Endothelial cell (in vitro differentiated cells): ENCODE measurements around the gene SLC26A5. TPM values are rescaled to one million over a fixed set of nuclear protein-coding genes. Genes with fewer than 3 reads are reported as not detected.
A peak's percentile ranks its signal among the peaks of the same experiment; 100 is the strongest.

Experiments used
- DNase-seq: peaks from one replicate; pipeline ENCODE4 v3.0.0; 2021; ENCODE audit warnings: low spot score
- H3K27ac Mint-ChIP-seq: one replicate; pipeline ENCODE4 v1.8.0; 2021; ENCODE audit warnings: mixed read lengths, inconsistent platforms; ENCODE audit not compliant: unreplicated experiment
- H3K27me3 Mint-ChIP-seq: one replicate; pipeline ENCODE4 v1.8.0; 2021; ENCODE audit warnings: mild to moderate bottlenecking, moderate library complexity, mixed read lengths, inconsistent platforms; ENCODE audit not compliant: unreplicated experiment
- H3K36me3 Mint-ChIP-seq: one replicate; pipeline ENCODE4 v1.8.0; 2021; ENCODE audit warnings: mild to moderate bottlenecking, low read depth, mixed read lengths, inconsistent platforms; ENCODE audit not compliant: unreplicated experiment
- H3K4me1 Mint-ChIP-seq: one replicate; pipeline ENCODE4 v1.8.0; 2021; ENCODE audit warnings: mild to moderate bottlenecking, mixed read lengths, inconsistent platforms; ENCODE audit not compliant: unreplicated experiment
- H3K4me3 Mint-ChIP-seq: one replicate; pipeline ENCODE4 v1.8.0; 2021; ENCODE audit warnings: mild to moderate bottlenecking, mixed read lengths, inconsistent platforms; ENCODE audit not compliant: unreplicated experiment
- H3K9me3 Mint-ChIP-seq: one replicate; pipeline ENCODE4 v1.8.0; 2021; ENCODE audit warnings: mixed read lengths, inconsistent platforms; ENCODE audit not compliant: unreplicated experiment
- total RNA-seq: library from RNA; stranded (reverse); fragmentation: NEBNext Ultra II Directional; extraction: Animal tissue kit (Norgen Biotek cat#: 25700); gene quantifications from one replicate; pipeline ENCODE4 v1.2.1, GENCODE V29; 2021; ENCODE audit not compliant: unreplicated experiment
- TF ChIP-seq, protein P1 (sequence below): fragments of 200-600 bp; sonication (generic); IDR thresholded peaks from one replicate; pipeline ENCODE4 v1.5.0; 2021; ENCODE audit warnings: antibody characterized with exemption; ENCODE audit not compliant: unreplicated experiment

Gene SLC26A5
- total RNA-seq, 1 donor from 2014 or later, result 3.0 TPM

DNA sequence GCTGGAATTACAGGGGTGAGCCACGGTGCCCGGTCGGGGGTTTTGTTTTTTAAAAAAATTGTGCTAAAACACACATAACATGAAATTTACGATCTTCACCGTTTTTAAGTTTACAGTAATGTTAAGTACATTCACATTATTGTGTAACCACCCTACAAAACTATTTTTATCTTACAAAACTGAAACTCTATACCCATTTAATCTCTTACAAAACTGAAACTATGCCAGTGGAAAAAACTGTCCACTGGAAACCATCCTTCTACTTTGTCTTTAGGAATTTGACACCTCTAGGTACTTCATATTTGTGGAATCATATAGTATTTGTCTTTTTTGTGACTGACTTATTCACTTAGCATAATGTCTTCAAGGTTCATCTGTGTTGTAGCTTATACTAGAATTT is 99.6 kb downstream of the SLC26A5 start:
- TF ChIP-seq, protein P1, sequence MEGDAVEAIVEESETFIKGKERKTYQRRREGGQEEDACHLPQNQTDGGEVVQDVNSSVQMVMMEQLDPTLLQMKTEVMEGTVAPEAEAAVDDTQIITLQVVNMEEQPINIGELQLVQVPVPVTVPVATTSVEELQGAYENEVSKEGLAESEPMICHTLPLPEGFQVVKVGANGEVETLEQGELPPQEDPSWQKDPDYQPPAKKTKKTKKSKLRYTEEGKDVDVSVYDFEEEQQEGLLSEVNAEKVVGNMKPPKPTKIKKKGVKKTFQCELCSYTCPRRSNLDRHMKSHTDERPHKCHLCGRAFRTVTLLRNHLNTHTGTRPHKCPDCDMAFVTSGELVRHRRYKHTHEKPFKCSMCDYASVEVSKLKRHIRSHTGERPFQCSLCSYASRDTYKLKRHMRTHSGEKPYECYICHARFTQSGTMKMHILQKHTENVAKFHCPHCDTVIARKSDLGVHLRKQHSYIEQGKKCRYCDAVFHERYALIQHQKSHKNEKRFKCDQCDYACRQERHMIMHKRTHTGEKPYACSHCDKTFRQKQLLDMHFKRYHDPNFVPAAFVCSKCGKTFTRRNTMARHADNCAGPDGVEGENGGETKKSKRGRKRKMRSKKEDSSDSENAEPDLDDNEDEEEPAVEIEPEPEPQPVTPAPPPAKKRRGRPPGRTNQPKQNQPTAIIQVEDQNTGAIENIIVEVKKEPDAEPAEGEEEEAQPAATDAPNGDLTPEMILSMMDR, result no peak
- Mint-ChIP-seq H3K4me3 (no peak overlapping the region), H3K9me3 (no peaks in the 10 kb centered on the region), H3K4me1 (peaks cover 46% of the 10 kb centered on the region), H3K36me3 (peaks cover 12% of the 10 kb centered on the region), H3K27ac (no peak overlapping the region), H3K27me3 (peaks cover 3% of the 10 kb centered on the region)
- DNase-seq, result no peak

DNA sequence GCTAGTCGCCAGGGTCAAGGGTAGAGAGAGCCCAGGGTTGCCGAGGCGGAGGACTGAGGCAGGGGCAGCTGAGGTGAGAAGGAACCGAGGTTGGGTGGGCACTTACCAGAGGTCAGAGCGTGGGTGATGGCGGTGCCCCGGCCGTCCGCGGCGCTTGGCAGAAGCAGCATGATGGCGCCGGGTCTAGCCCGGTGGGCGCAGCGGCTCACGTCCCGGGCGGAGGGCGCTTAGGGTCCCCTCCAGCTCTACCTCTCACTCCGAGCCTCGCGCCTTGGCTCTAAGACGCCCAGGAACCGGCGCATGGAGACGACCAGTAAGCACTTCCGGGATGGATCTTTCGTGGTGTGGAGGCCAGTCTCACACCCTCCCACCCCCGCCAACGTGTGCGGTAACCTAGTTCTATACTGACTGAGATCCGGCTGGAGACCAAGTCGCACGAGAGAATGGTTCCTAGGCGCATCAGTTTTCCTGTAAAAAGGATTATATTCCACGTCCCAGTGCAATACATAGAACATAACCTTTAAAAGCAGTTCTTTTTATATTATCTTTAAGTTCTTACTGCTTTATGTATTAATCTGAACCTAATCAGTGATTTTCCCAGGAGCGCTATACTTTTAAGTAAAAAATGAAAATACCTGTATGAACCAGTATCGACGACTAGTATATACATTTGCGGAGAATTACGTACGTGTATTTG is 101.4 kb downstream of the SLC26A5 start, which contains the start of gene DNAJC2:
TSS of gene DNAJC2 (minus strand) at position 315 of the 697 bp plus-strand sequence. CDS start at position 170, 145 bp downstream.
- peaks cover 45% of the 10 kb centered on the region for H3K4me1 Mint-ChIP-seq
- no peaks in the 10 kb centered on the region for H3K9me3 Mint-ChIP-seq
- H3K36me3 Mint-ChIP-seq, result peaks cover 30% of the 10 kb centered on the region
- peaks cover 3% of the 10 kb centered on the region for H3K27me3 Mint-ChIP-seq
- TF ChIP-seq, protein P1, result no peak
- DNase-seq, result peak; percentile 68
- H3K27ac Mint-ChIP-seq, result peak within 1 kb of the TSS; percentile 95
- H3K4me3 Mint-ChIP-seq, result peak within 1 kb of the TSS; percentile 99

DNA sequence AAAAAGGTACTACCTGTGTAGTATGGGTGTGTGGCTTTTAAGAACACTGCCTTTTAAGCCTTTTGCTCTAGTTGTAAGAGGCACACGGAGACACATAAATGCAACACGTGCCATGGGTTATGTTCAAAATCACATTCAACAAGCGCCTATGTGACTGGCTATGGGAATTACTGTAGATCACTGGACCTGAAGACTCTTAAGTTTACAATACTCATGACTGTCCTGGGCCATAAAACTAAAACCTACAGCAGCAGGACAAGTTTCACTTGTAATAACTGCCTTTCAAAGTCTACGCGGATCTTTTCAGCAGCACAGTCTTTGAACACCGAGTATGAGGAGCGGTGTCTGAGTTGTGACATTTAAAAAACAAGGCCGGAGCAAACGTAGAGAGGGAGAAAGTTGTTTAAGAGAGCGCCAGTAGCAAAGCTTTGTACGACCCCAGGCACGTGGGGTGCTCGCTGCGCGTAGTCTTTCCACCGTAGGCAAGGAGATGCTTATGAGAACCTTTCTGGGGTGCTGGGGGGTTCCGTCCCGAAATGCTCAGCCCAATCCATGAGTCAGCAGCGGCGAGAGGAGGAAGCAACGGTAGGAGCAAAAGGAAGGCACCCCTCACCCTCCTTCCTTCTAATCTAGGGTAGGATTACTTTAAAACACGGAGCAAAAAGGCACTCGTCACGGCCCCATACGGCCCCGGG is 102.1 kb downstream of the SLC26A5 start:
- H3K9me3 Mint-ChIP-seq, result no peaks in the 10 kb centered on the region
- DNase-seq, result no peak

DNA sequence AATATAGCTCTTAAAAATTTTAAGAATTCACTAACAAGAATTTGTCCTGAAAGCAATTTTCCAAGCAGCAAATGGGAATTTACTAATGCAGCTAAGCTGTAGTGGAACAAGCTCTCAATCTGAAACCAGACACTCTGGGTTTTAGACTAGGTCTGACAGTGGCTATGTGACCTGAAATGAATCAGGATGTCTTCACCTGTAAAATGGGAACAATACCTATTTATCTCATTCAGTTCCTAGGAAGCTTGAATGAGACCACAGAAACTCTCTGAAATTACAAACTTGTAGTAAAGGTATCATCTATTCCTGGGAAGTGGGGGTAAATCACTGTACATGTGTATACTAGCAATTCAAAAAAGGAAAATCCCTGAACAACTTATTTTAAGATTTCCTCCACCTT is 102.7 kb downstream of the SLC26A5 start:
- Mint-ChIP-seq H3K9me3 (no peaks in the 10 kb centered on the region), H3K4me1 (peaks cover 42% of the 10 kb centered on the region), H3K4me3 (peak overlapping the region; percentile 99), H3K27me3 (peaks cover 3% of the 10 kb centered on the region), H3K36me3 (peaks cover 37% of the 10 kb centered on the region), H3K27ac (peak overlapping the region; percentile 95)
- DNase-seq, result no peak
- TF ChIP-seq, protein P1, result no peak

More for the DNA sequence above, 102.1 kb downstream of the SLC26A5 start:
- TF ChIP-seq, protein P1, result no peak
- Mint-ChIP-seq H3K27ac (peak overlapping the region; percentile 95), H3K4me3 (peak overlapping the region; percentile 99), H3K27me3 (peaks cover 3% of the 10 kb centered on the region), H3K36me3 (peaks cover 37% of the 10 kb centered on the region), H3K4me1 (peaks cover 46% of the 10 kb centered on the region)

DNA sequence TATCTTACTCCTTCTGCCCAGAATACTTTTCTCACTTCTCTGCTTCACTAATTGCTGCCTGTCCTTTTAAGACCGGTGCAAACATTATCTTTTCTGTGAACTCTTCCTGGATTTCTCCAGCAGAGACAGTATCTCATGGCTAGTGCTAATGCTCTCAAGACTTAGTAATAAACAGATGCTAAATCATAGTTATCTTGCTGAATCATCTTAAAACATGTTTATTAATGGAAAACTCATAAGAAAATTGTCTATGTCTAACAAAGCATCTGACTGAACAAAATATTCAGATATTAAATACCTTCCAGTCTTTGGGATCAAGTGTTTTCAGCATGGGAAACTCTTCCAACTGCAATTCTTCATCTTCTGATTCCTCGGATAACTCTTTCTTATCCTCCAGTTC is 104.5 kb downstream of the SLC26A5 start:
- Mint-ChIP-seq H3K27me3 (peaks cover 3% of the 10 kb centered on the region), H3K4me3 (peak overlapping the region; percentile 83), H3K9me3 (no peaks in the 10 kb centered on the region), H3K4me1 (peaks cover 37% of the 10 kb centered on the region), H3K36me3 (peaks cover 51% of the 10 kb centered on the region), H3K27ac (peak overlapping the region; percentile 82)
- TF ChIP-seq, protein P1, result no peak
- DNase-seq, result no peak
